SK-MEL-5 (cell line): ENCODE data around the gene VSIG10L. TPM values are rescaled to one million over a fixed set of nuclear protein-coding genes. Genes with fewer than 3 reads are reported as not detected.

Experiments
- DNase-seq: peaks from one replicate; pipeline ENCODE4 v3.0.0-alpha.2; 2016; ENCODE audit warnings: low read depth, low spot score
- in situ Hi-C: cut with HindIII; loops from 2 replicates; pipeline ENCODE4 v1.10.0; 2016; ENCODE audit warnings: low sequenced_read_pairs, high pct_unique_total_duplicates, low pct_unique_long_range_greater_than_20kb
- total RNA-seq: library from RNA; depleted of rRNA; stranded (reverse); fragments of >200 nt; shearing (Covaris generic); gene quantifications from 2 replicates; pipeline ENCODE4 v1.2.3, GENCODE V29; 2014

Gene VSIG10L
- total RNA-seq, 1 experiment from 2014 or later = 0.77 TPM

- in situ Hi-C loops = no loop called here
- no peak for DNase-seq
Observed at GRCh38 chr19:51367255-51367564, 25.3 kb upstream of the VSIG10L start.

- in situ Hi-C loops = no loop called here
Observed at GRCh38 chr19:51366389-51367254, 24.7 kb upstream of the VSIG10L start.

GRCh38 chr19:51365965-51366388, 24.0 kb upstream of the VSIG10L start, which contains the start of gene ETFB:
Gene ETFB (minus strand): TSS chr19:51366388. CDS start chr19:51366326, 62 bp downstream.
- in situ Hi-C loops = no loop called here
- DNase-seq = no peak

More at GRCh38 chr19:51366389-51367254, 24.7 kb upstream of the VSIG10L start:
- DNase-seq = peak; percentile 98

GRCh38 chr19:51365211-51365964, 23.4 kb upstream of the VSIG10L start:
- peak; percentile 47 for DNase-seq
- in situ Hi-C loops = no loop called here

- DNase-seq = peak; percentile 89
- in situ Hi-C loops = no loop called here
Observed at GRCh38 chr19:51364200-51365106, 22.5 kb upstream of the VSIG10L start.

GRCh38 chr19:51361239-51361638, 19.3 kb upstream of the VSIG10L start:
- DNase-seq = no peak
- in situ Hi-C loops = no loop called here

GRCh38 chr19:51359294-51359693, 17.4 kb upstream of the VSIG10L start:
- in situ Hi-C loops = no loop called here
- no peak for DNase-seq

- in situ Hi-C loops = no loop called here
- no peak for DNase-seq
Observed at GRCh38 chr19:51357952-51358351, 16.0 kb upstream of the VSIG10L start.

- DNase-seq = no peak
- in situ Hi-C loops = no loop called here
Observed at GRCh38 chr19:51356159-51356801, 14.3 kb upstream of the VSIG10L start.

- in situ Hi-C loops = no loop called here
- peak; percentile 90 for DNase-seq
Observed at GRCh38 chr19:51354742-51355148, 12.8 kb upstream of the VSIG10L start.

GRCh38 chr19:51354103-51354741, 12.3 kb upstream of the VSIG10L start:
- in situ Hi-C loops = no loop called here
- DNase-seq = no peak

- DNase-seq = no peak
- in situ Hi-C loops = no loop called here
Observed at GRCh38 chr19:51352783-51353360, 10.9 kb upstream of the VSIG10L start.

GRCh38 chr19:51351266-51351990, 9.5 kb upstream of the VSIG10L start:
- DNase-seq = no peak
- in situ Hi-C loops = no loop called here

GRCh38 chr19:51347209-51347928, 5.4 kb upstream of the VSIG10L start:
- in situ Hi-C loops = no loop called here
- DNase-seq = no peak

- DNase-seq = no peak
- in situ Hi-C loops = no loop called here
Observed at GRCh38 chr19:51346742-51347141, 4.8 kb upstream of the VSIG10L start.
